Muscle layer of colon (tissue), 2 donors: ENCODE results near the gene PSME3IP1.

Source experiments
- H3K27ac ChIP-seq: one replicate; pipeline ENCODE4 v1.7.0; 2013; ENCODE audit warnings: low read depth, mild to moderate bottlenecking, low read length, moderate library complexity
- H3K27me3 ChIP-seq, 2 donors: one replicate each; pipeline ENCODE4 v1.7.0; 2013; ENCODE audit warnings: low read length in 2 of 2, mild to moderate bottlenecking in 2 of 2; ENCODE audit not compliant: insufficient read depth in 2 of 2, control insufficient read depth in 1 of 2
- H3K36me3 ChIP-seq: one replicate; pipeline ENCODE4 v1.7.0; 2013; ENCODE audit warnings: mild to moderate bottlenecking, low read length; ENCODE audit not compliant: insufficient read depth
- H3K4me1 ChIP-seq: one replicate; pipeline ENCODE4 v1.7.0; 2013; ENCODE audit warnings: mild to moderate bottlenecking, low read length; ENCODE audit not compliant: insufficient read depth
- H3K4me3 ChIP-seq, 2 donors: one replicate each; pipeline ENCODE4 v1.7.0; 2013; ENCODE audit warnings: low read length in 2 of 2, low read depth in 1 of 2, mild to moderate bottlenecking in 1 of 2, moderate library complexity in 1 of 2
- H3K9ac ChIP-seq: one replicate; pipeline ENCODE4 v1.7.0; 2013; ENCODE audit warnings: low read length
- H3K9me3 ChIP-seq: one replicate; pipeline ENCODE4 v1.7.0; 2013; ENCODE audit warnings: mild to moderate bottlenecking, low read length
- donor health status: abdominal sarcoma.
- donor health status: Adenocarcinoma of cecum.

PSME3IP1 gene

DNA sequence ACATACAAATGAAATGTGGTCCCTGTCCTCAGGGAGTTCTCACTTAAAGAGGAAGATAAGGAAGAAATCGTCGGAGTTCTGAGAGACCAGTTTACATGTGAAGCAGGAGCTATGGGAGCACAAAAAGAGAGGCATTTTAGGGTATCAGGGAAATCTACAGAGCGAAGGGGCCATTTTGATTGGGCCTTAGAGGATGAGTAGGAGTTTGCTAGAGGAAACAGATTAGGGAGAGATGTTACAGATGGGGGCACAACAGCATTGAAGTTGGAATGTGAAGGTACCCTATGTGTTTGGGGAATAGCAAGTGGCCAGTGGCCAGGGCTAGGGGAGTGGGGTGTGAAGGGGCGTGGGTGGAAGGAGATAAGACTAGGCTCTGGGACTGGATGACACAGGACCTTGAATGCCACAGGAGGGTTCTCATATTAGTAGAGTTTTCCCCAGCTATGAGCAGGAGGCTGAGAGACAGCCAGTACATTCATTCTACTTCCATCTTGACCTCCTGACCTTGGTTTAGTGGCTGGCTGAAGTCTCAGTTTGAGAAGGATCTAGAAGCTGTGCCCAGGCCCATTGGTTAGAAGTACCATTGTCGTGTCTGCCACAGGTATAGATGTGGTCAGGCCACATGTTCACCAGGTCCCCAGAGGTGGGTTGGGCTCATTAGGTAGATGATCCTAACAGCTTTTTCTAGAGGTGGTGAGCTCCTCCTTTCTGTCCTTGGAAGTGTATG lies 58.6 kb downstream of the PSME3IP1 start:
- H3K4me3 ChIP-seq, result no peak overlapping the region
- no peaks in the 10 kb centered on the region for H3K9me3 ChIP-seq
- no peaks in the 10 kb centered on the region for H3K4me1 ChIP-seq
- H3K27me3 ChIP-seq, result no peaks in the 10 kb centered on the region
- H3K27ac ChIP-seq, result no peak overlapping the region
- peaks cover 12% of the 10 kb centered on the region for H3K36me3 ChIP-seq
- H3K9ac ChIP-seq, result no peak overlapping the region

DNA sequence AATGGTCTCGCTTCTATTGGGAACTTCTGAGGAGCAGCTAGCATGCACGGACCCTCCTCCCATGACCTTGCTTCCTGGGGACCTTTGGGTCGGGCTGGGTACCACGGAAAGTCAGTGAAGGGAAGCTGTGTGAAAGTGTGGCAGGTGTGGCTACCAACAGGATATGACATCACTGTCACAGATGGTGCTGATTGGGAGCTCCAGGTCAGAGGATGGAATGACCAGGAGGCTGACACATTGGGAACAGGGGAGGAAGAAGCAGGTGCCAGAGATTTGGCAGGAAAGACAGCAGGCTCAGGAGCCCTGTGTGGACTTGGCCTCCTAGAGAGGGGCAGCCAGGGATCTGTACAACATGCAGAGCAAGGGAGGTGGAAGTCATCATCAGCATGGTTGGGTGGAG lies 59.4 kb downstream of the PSME3IP1 start:
- Histone ChIP-seq H3K9me3 (no peaks in the 10 kb centered on the region), H3K4me1 (no peaks in the 10 kb centered on the region), H3K36me3 (peaks cover 19% of the 10 kb centered on the region), H3K27me3 (no peaks in the 10 kb centered on the region), H3K27ac (no peak overlapping the region), H3K4me3 (no peak overlapping the region), H3K9ac (no peak overlapping the region)

DNA sequence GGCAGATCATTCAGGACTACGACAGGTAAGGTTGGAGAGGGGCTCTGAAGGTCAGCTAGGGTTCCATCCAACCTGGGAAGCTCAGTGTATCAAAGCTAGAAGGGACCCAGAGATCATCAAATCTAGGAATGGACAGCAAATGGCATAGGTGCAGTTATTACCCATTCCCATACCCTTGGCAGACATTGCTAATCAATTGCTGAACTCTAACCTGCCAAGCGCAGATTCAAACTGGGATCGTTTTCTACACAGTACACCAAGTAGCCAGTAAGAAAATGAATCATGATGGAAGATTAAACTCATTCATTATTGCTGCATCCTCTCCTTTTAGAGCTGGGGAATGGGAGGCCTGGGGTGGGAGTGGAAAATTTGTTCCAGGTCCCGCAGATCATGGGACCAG lies 59.9 kb downstream of the PSME3IP1 start:
- Histone ChIP-seq H3K4me3 (no peak overlapping the region), H3K9me3 (no peaks in the 10 kb centered on the region), H3K9ac (no peak overlapping the region), H3K4me1 (no peaks in the 10 kb centered on the region), H3K36me3 (peaks cover 23% of the 10 kb centered on the region), H3K27me3 (no peaks in the 10 kb centered on the region), H3K27ac (no peak overlapping the region)

DNA sequence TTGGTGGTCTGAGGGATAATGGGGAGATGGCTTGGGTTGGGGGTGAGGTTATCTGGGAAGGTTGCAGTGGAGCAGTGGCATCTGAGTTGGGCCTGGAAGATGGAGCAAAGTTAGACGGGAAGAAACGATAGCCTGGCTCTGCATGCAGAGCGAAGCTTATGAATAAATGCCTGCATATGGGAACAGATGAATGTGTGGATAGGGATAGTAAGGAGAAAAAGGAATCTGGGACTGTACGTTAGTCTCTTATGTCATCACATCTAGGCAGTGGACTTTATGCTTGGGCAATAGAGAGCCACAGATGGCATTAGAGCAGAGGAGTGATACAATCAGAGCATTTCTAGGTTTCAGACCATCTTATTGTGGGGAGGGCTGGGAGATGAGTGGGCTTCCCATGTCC lies 60.5 kb downstream of the PSME3IP1 start:
- Histone ChIP-seq H3K36me3 (peaks cover 24% of the 10 kb centered on the region), H3K4me3 (no peak overlapping the region), H3K27me3 (no peaks in the 10 kb centered on the region), H3K9me3 (no peaks in the 10 kb centered on the region), H3K27ac (no peak overlapping the region), H3K9ac (no peak overlapping the region), H3K4me1 (no peaks in the 10 kb centered on the region)

DNA sequence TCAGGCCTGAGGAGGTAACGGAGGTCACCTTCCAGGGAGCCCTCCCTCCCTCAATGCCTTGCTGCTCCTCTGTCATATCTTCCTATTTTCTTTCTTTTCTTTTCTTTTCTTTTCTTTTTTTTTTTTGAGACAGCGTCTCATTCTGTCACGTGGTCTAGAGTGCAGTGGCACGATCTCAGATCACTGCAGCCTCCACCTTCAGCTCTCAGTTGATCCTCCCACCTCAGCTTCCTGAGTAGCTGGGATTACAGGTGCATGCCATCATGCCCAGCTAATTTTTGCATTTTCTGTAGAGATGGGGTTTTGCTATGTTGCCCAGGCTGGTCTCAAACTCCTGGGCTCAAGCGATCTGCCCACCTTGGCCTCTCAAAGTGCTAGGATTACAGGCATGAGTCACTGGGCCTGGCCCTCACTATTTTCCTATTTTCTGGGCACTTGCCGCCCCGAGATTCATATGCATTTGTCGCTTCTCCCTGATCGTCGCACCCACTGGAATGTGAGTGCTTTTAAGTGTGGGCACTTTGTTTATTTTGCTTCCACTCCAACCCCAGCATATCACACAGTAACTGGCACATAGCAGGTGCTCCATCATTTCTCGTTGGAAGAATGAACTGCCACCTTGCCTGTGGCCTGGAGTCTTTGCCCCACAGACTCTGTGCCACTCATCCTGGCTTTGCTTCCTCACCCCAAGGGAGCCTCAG lies 61.7 kb downstream of the PSME3IP1 start:
- H3K4me3 ChIP-seq, result no peak overlapping the region
- no peak overlapping the region for H3K9ac ChIP-seq
- H3K9me3 ChIP-seq, result no peaks in the 10 kb centered on the region
- H3K4me1 ChIP-seq, result no peaks in the 10 kb centered on the region
- no peak overlapping the region for H3K27ac ChIP-seq
- H3K27me3 ChIP-seq, result no peaks in the 10 kb centered on the region
- peaks cover 30% of the 10 kb centered on the region for H3K36me3 ChIP-seq

DNA sequence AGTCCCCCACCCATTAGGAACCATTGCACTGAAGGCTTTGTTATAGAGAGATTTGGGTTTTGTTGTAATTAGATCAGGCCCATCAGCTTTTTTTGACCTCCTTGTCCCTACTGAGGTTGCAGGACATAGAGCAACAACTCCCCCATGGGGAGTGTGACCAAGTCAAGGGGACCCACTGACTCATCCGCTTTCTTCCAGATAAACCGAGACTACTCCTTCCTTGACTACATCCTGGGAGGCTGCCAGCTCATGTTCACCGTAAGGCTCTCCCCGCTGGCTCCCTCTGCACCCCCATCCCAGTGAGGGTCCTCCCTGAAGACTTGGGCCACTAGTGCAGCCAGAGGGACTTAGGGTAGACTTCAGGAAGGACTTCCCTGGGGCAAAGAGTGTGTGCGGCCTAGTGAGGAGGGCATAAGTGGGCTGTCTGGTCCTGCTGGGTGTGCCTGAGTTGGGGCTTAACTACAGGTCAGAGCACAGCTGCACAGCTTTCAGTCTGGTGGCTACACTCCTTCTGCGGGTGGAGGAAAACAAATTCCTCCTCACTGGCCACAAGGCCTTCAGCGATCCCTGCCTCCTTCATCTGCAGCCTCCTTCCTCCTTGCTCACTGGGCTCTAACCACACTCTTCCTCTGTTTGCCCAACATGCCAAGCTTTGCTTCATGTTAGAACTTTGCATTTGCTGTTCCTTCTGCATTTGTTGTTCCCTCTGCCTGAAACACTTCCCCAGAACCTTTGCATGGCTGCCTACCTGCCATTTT lies 62.4 kb downstream of the PSME3IP1 start:
- H3K9ac ChIP-seq, result no peak overlapping the region

DNA sequence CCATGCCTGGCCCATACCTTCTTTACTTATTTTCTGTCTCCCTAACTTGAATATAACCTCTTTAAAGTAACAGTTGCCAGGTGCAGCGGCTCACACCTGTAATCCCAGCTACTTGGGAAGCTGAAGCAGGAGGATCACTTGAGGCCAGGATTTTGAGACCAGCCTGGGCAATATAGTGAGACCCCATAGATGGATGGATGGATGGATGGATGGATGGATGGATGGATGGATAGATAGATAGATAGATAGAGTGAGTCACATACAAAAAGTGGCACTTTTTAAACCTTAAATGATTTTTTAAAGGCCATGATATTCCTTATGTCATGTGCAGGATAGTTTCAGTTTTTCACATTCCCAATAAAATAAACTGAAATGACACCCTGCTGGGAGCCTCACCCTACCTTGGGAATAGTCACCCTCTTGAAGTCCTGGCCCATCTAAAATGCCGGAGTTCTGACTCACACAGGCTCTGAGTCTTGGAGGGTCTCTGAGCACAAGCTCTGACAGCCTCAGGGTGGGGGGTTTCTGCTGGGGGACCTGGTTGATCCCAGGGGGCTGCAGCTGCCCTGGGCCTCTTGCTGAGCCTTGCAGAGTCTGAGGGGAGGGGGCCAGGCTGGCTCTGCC lies 67.3 kb downstream of the PSME3IP1 start:
- H3K36me3 ChIP-seq, result peaks cover 28% of the 10 kb centered on the region
- H3K9me3 ChIP-seq, result no peaks in the 10 kb centered on the region
- no peaks in the 10 kb centered on the region for H3K27me3 ChIP-seq
- peaks cover 17% of the 10 kb centered on the region for H3K4me1 ChIP-seq
- no peak overlapping the region for H3K27ac ChIP-seq
- no peak overlapping the region for H3K4me3 ChIP-seq
- H3K9ac ChIP-seq, result no peak overlapping the region

More for the DNA sequence above, 62.4 kb downstream of the PSME3IP1 start:
- Histone ChIP-seq H3K4me1 (no peaks in the 10 kb centered on the region), H3K36me3 (peaks cover 27% of the 10 kb centered on the region), H3K9me3 (no peaks in the 10 kb centered on the region), H3K27me3 (no peaks in the 10 kb centered on the region), H3K4me3 (no peak overlapping the region), H3K27ac (no peak overlapping the region)

DNA sequence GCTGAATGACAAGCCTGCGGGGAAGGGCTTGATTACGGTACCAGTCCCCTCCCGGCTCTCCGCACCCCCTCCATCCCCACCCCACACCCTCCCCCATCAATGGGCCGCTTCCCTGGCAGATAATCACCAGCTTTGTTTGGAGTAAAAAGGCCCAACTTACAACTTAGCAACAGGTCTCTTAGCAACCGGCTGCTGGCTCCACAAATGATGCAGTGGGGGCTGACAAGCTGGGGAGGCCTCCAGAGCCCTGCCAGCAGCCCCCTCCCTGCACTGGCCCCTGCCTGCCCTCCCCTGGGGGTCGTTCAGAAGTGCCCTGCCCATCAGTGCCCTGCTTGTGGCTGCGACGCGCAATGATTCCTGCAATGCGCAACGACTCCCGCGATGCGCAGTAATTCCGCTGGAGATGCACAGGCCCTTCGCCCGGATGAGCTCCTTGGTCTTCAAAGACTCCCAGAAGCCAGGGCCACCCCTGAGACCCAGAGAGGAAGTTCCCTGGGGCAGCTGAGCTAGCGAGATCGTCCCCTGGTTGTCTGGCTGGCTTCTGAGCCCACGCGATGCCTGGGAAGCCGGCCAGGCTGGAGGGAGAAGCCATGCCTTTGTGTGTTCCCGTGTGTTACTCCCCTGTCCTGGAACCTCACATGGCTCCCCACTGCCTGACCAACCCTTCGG lies 70.2 kb downstream of the PSME3IP1 start:
- H3K9ac ChIP-seq, result no peak overlapping the region

DNA sequence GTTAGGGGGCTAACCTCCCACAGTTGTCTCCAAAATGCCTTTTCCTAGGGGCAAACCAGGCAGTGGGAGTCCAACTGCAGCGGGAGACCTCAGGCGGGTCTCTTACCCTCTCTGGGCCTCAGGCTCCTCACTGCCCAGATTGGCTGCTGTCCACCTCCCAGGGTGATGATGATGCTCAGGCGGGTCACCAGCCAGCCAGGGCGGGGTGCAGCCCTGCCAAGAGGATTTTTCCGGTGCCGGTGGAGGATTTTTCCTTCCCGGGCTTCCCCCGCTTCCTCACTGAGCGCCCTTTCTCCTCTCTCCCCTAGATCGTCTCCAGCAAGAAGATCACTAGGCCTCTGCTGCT lies 70.7 kb downstream of the PSME3IP1 start:
- Histone ChIP-seq H3K4me3 (no peak overlapping the region), H3K36me3 (peaks cover 14% of the 10 kb centered on the region), H3K27me3 (no peaks in the 10 kb centered on the region), H3K9me3 (no peaks in the 10 kb centered on the region), H3K27ac (no peak overlapping the region), H3K4me1 (peaks cover 17% of the 10 kb centered on the region), H3K9ac (no peak overlapping the region)

More for the DNA sequence above, 70.2 kb downstream of the PSME3IP1 start:
- peak overlapping the region; percentile 20 to 41 for H3K4me3 ChIP-seq
- H3K9me3 ChIP-seq, result no peaks in the 10 kb centered on the region
- no peak overlapping the region for H3K27ac ChIP-seq
- H3K4me1 ChIP-seq, result peaks cover 17% of the 10 kb centered on the region
- no peaks in the 10 kb centered on the region for H3K27me3 ChIP-seq
- H3K36me3 ChIP-seq, result peaks cover 14% of the 10 kb centered on the region

DNA sequence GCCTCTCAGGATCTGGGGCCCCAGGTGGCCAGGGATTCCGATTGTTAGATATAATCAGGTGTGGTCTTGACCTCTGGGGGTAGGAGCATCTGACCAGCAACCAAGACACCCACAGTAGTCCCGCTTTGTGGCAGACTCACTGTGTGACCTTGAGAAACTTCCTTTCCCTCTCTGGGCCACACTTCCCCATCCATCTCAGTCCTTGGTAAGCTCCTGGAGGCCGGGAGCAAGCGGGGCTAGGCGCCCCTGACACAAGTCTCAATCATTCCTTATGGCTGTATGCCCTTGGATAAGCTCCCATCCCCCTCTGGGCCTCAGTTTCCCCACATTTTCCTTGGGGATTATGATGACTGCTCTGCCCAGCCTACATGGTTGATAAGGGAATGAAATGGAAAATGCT lies 72.2 kb downstream of the PSME3IP1 start:
- H3K27me3 ChIP-seq, result no peaks in the 10 kb centered on the region
- H3K9me3 ChIP-seq, result no peaks in the 10 kb centered on the region
- no peak overlapping the region for H3K9ac ChIP-seq
- peaks cover 17% of the 10 kb centered on the region for H3K4me1 ChIP-seq
- peaks cover 6% of the 10 kb centered on the region for H3K36me3 ChIP-seq
- no peak overlapping the region for H3K27ac ChIP-seq
- H3K4me3 ChIP-seq, result no peak overlapping the region

DNA sequence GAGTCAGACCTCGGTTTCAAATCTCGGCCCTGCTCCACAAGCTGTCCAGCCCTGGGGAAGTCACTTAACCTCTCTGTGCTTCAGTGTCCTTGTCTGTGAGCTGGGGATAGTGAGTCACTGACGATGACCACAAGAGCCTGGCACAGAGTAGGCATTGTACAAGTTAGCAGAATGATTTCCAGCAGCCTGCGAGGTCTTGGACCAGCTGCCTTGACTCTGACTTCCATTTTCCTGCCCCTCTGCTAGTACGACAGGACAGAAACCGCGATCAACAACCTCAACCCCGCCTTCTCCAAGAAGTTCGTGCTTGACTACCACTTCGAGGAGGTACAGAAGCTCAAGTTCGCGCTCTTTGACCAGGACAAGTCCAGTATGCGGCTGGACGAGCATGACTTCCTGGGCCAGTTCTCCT lies 72.8 kb downstream of the PSME3IP1 start:
- Histone ChIP-seq H3K27me3 (no peaks in the 10 kb centered on the region), H3K36me3 (peaks cover 6% of the 10 kb centered on the region), H3K9me3 (no peaks in the 10 kb centered on the region), H3K4me3 (no peak overlapping the region), H3K27ac (no peak overlapping the region), H3K4me1 (peaks cover 17% of the 10 kb centered on the region), H3K9ac (no peak overlapping the region)
